HG02885 (cell line): ENCODE measurements around the gene UNC5B.
A peak's percentile ranks its signal among the peaks of the same experiment; 100 is the strongest.

ENCODE experiments used
- ATAC-seq: cut with Tn5 transposase; IDR thresholded peaks from one replicate; pipeline ENCODE4 v1.9.1; 2021; ENCODE audit warnings: mild to moderate bottlenecking; ENCODE audit not compliant: unreplicated experiment, poor library complexity

Gene UNC5B

GRCh38 chr10:71308985-71309384, 96.6 kb downstream of the UNC5B start:
- ATAC-seq, result no peak

- ATAC-seq, result no peak
These were observed 97.5 kb downstream of the UNC5B start for GRCh38 chr10:71309919-71310318.

- ATAC-seq, result no peak
These were observed 99.8 kb downstream of the UNC5B start for GRCh38 chr10:71312220-71312619.

- ATAC-seq, result no peak
These were observed 100.7 kb downstream of the UNC5B start for GRCh38 chr10:71312811-71313789.

GRCh38 chr10:71314028-71314693, 101.8 kb downstream of the UNC5B start:
- ATAC-seq, result no peak

DNA sequence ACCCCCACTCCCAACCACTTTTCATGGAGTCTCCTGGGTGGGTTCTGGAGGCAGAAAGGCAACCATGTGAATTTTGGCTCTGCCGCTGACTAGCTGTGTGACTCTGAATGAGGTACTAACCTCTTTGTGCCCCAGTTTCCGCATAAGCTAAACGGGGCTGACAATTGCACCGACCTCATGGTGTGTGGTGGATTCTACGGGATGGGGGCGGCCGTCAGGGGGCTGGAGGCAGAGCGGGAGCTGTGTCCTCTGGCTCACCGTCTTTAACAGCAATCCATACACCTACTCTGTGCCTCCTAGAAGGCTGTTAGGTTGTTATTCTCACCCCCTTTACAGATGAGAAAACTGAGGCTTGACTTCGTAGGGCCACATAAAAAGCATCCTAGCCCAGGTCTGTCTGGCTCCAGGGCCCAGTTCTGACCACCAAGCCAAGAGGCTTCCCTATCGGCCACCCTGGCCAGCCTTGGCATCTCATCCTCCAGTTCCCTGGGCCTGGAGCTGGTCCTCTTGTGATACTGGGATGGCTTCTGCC, 102.4 kb downstream of the UNC5B start:
- ATAC-seq, result no peak

DNA sequence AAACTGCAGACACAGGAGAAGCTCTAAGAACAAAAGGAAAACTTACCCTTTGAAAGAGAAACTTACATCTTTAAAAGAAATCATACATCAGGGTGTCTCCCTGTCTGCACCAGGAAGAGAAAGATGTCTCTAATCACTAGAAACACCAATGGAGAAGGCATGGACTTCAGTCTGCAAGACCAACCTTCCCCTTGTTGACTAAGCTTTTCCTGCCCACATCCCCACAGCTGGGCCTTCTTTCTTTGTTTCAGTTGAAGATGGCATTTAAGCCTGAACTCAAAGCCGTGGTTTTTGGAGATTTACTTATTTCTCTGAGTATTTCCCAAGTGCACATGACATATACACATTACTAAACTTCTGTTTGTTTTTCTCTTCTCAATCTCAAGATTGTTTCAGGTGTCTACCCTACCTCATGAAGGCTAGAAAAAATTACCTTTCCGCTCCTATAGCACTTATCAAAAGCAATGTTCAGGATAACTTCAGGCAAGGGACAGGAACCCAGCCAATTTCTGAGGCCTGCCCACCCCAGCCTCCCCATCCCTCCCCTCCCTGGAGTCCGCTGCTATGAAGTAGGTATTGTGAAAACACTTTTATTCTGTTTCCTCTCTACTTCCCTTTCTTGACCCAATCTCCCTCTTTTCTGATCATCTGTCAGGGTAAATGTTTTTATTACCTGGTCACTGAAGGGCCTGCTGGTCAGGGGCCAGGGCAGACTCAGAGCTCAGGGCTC, 103.9 kb downstream of the UNC5B start:
- no peak for ATAC-seq

GRCh38 chr10:71316786-71317160, 104.4 kb downstream of the UNC5B start:
- no peak for ATAC-seq

- no peak for ATAC-seq
These were observed 105.4 kb downstream of the UNC5B start for GRCh38 chr10:71317739-71318138.

DNA sequence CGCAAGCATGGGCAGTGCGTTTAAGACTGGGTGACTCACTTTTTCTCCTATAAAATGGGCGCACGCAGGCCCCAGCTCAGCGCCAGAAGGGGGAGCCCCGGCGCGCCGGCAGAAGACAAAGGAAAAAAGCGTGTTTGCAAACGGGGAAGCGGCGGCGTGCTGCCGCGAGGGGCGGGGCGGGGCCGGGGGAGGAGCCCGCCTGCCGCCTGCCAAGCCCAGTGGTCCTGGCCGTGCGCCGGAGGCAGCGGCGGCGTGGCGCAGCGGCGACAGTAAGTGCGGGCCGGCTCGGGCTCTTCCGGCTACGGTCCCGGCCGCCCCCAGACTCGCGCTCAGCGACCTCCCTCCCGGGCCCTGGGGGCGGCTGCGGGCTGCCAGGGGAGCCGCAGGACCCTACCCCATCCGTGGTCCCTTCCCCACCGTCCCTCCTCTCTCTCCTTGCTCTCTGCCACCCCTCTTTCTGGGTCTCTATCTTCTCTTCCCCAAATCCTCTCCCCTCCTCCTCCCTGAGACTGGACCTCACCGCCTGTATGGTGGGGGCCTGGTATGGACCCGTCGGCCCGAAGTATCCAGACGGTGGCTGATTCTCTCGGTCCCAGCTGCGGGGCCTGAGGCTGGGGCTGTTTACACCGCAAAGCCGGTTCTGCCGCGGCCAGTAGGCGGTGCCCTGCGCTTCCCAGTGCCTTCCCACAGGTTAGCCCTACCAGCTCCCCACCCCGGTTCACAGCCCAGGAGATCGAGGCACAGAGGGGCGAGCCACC, 106.9 kb downstream of the UNC5B start, which contains the start of gene SLC29A3:
Gene SLC29A3, plus strand, starts transcription at position 218 of the 758 bp plus-strand sequence. Its CDS starts 51 bp downstream, at position 269.
- peak; percentile 84 for ATAC-seq

GRCh38 chr10:71319800-71320392, 107.5 kb downstream of the UNC5B start:
- ATAC-seq, result no peak

- no peak for ATAC-seq
These were observed 108.2 kb downstream of the UNC5B start for GRCh38 chr10:71320592-71320991.

DNA sequence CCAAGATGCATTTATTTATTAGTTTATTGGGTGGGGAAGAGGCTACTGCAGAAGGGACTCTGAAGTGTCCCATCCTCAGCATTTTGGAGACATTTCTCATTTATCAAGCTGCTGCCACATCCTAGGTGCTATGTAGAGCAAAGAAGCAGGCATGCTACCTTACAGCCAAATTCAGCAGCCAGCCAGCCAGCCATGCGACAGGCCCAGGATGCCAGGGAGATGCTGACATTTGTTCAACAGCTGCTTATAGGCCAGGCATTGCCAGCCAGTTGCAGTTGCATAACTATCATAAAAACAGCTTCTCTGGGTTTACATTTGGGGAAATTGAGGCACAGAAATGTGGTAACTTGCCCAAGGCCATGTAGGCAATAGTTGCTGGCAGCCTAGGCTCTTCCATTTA, 109.0 kb downstream of the UNC5B start:
- no peak for ATAC-seq

- ATAC-seq, result no peak
These were observed 111.0 kb downstream of the UNC5B start for GRCh38 chr10:71323407-71323806.

DNA sequence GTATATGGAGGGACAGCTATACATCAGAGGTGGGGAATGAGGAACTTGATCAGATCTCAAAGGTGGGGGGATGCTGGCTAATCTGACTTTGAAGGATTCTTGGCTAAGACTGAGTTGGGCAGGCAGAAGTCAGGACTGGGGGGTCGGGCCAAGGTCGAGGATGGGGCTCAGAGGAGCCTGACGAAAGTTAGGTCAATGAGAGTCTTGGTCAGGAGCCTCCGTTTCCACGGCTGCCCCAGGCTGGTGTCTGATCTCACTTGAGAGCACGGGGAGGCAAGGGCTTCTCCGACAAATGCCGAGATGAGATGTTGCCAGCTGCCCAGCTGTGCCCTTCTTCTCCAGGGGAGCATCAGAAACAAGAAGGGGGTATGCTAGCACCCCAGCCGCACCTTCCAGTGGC, 112.4 kb downstream of the UNC5B start:
- ATAC-seq, result no peak

DNA sequence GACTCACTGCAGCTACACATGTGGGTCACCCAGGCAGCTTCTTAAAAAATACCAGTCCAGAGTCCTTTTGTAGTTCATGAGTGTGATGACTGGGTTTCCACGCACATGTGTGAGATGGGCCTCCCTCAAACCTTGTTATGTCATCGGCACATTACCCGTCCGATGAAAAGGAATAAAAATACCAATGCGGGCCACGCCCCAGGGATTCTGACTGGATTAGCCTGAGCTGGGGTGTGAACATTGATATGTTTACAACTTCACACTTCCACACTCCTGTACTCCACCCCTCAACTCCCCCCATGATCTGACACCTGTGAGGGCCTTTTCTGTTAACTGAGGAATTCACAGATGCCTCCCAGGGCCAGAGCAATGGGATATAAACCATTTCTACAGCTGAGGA, 112.9 kb downstream of the UNC5B start:
- ATAC-seq, result no peak

DNA sequence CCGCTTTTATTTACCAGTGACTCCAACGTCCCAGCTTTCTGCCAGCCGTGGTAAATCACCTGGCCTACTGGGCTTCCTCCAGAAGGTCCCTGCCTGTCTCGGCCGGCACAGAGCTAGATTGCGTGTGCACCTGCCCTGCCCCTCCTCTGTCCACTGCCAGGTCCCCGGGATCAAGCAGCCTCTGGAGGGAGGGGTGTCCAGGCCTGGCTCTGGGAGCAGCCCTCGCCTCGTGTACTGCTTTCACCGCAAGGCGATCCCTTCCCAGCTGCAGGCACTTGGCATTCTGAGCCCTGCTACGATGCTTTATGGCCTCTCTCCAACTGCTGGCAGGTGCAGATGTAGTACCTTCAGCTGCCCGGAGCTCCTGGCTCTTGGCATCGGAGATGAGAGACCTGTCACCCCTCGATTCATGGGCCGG, 114.1 kb downstream of the UNC5B start:
- ATAC-seq, result no peak

DNA sequence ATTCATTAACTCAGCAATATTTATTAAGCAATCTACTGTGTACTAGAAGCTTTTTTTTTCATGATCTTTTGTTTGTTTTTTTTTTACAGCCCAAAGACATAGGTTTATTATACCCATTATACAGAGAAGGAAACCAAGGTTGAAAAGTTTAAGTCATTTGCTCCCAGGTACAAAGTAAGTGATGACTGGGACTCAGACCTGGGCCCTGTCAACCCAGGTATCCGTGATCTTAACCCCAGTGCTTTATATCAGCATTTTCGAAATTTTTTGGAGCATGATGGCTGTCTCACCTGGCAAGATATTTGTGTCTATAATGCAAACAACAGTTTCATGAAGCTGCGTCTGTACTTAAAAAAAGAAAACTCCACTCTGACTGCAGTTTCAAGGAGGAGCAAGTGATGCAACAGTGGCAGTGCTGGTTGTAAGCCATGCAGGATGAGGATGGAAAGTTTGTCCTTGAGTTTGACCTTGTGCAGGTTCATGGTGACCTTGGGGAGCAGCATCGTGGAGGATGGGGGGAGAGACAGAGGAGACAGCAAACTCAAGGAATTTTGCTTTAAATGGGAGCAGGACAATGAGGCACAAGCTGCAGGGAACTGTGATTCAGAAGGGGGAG, 118.5 kb downstream of the UNC5B start:
- ATAC-seq, result no peak

DNA sequence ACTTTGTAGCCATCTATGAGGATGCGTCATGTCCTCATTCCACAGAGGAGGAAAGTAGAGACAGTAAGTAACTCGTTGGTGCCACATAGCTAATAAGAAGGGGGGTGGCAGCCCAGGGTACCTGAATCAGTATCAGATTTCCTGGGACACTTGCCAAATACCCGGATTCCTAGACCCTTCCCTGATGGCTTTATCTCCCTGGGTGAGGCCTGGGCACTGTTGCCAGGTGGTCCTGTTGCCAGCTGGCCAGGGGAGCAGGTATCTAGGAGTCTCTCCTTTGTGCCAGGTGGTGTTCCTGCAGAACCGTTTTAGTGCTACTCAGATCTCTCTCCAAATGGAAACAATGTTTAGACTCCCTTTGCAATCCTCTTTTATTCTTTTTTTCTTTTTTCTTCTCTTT, 119.4 kb downstream of the UNC5B start:
- no peak for ATAC-seq
